Suprapubic skin (tissue), 4 donors: Measurements from ENCODE around the gene FLVCR2. TPM values are rescaled to one million over a fixed set of nuclear protein-coding genes. Genes with fewer than 3 reads are reported as not detected.

Source experiments
- DNase-seq, 2 donors: peaks; one replicate each; pipeline ENCODE4 v3.0.0-alpha.2; 2019; ENCODE audit warnings: low spot score in 2 of 2
- H3K27ac ChIP-seq: fragments of 200-600 bp; sonication (generic); one replicate; pipeline ENCODE4 v1.5.1; 2019
- H3K27me3 ChIP-seq: fragments of 200-600 bp; sonication (generic); one replicate; pipeline ENCODE4 v1.5.1; 2019
- H3K36me3 ChIP-seq: fragments of 200-600 bp; sonication (generic); one replicate; pipeline ENCODE4 v1.5.1; 2019
- H3K4me1 ChIP-seq: fragments of 200-600 bp; sonication (generic); one replicate; pipeline ENCODE4 v1.5.1; 2019
- H3K4me3 ChIP-seq: fragments of 200-600 bp; sonication (generic); one replicate; pipeline ENCODE4 v1.5.1; 2019; ENCODE audit warnings: mild to moderate bottlenecking
- H3K9me3 ChIP-seq: fragments of 200-600 bp; sonication (generic); one replicate; pipeline ENCODE4 v1.5.1; 2019
- EP300 ChIP-seq: sonication (generic); formaldehyde crosslinking; IDR thresholded peaks from one replicate; pipeline ENCODE4 v1.6.1; 2017; ENCODE audit warnings: antibody characterized with exemption
- POLR2A ChIP-seq, 2 donors: fragments of 450-650 bp; IDR thresholded peaks; one replicate each; pipeline ENCODE4 v1.6.1; 2017; ENCODE audit warnings: antibody characterized with exemption in 2 of 2, mild to moderate bottlenecking in 2 of 2, moderate library complexity in 2 of 2
- POLR2AphosphoS5 ChIP-seq, 3 donors: sonication (generic); formaldehyde crosslinking; IDR thresholded peaks; one replicate each; pipeline ENCODE4 v1.6.1; 2017; ENCODE audit warnings: antibody characterized with exemption in 3 of 3
- WGBS: methylation state at CpG from one replicate; pipeline ENCODE4 v1.1.5; 2018; 5-methylcytosine and 5-hydroxymethylcytosine counted together
- total RNA-seq, 4 donors: library from RNA; depleted of rRNA; stranded (reverse); fragments of >200 nt; gene quantifications; one replicate each; pipeline ENCODE4 v1.1.0, GENCODE V29; 2016
- TF ChIP-seq, protein P1 (sequence below), 2 donors: fragments of 200-600 bp in 1 of 2; fragments of 450-650 bp in 1 of 2; sonication (generic) in 1 of 2; IDR thresholded peaks; one replicate each; pipeline ENCODE4 v1.5.1; 2016 to 2019; ENCODE audit warnings: antibody characterized with exemption in 2 of 2, mild to moderate bottlenecking in 1 of 2, moderate library complexity in 1 of 2

Gene FLVCR2
- total RNA-seq, 4 donors from 2014 or later, result 9.0 to 23.4 (median 17.4) TPM

GRCh38 chr14:75609606-75610475 is 31.4 kb downstream of the FLVCR2 start:
- H3K4me1 ChIP-seq, result peaks cover 16% of the 10 kb centered on the region
- no peaks in the 10 kb centered on the region for H3K9me3 ChIP-seq
- H3K4me3 ChIP-seq, result no peak overlapping the region
- TF ChIP-seq, protein P1, sequence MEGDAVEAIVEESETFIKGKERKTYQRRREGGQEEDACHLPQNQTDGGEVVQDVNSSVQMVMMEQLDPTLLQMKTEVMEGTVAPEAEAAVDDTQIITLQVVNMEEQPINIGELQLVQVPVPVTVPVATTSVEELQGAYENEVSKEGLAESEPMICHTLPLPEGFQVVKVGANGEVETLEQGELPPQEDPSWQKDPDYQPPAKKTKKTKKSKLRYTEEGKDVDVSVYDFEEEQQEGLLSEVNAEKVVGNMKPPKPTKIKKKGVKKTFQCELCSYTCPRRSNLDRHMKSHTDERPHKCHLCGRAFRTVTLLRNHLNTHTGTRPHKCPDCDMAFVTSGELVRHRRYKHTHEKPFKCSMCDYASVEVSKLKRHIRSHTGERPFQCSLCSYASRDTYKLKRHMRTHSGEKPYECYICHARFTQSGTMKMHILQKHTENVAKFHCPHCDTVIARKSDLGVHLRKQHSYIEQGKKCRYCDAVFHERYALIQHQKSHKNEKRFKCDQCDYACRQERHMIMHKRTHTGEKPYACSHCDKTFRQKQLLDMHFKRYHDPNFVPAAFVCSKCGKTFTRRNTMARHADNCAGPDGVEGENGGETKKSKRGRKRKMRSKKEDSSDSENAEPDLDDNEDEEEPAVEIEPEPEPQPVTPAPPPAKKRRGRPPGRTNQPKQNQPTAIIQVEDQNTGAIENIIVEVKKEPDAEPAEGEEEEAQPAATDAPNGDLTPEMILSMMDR (IDR thresholded peaks at IDR 0.05), result no peak
- TF ChIP-seq EP300 (no peak), POLR2A (IDR thresholded peaks at IDR 0.05) (no peak), POLR2AphosphoS5 (IDR thresholded peaks at IDR 0.05) (no peak)
- H3K27me3 ChIP-seq, result no peaks in the 10 kb centered on the region
- no peak for DNase-seq
- H3K27ac ChIP-seq, result peak overlapping the region; percentile 65
- 72% methylated on average over 9 of the region's 9 CpGs for WGBS
- no peaks in the 10 kb centered on the region for H3K36me3 ChIP-seq

GRCh38 chr14:75610834-75611233 is 32.4 kb downstream of the FLVCR2 start:
- Histone ChIP-seq H3K4me1 (peaks cover 16% of the 10 kb centered on the region), H3K36me3 (no peaks in the 10 kb centered on the region), H3K27me3 (no peaks in the 10 kb centered on the region), H3K9me3 (no peaks in the 10 kb centered on the region), H3K27ac (peak overlapping the region; percentile 65), H3K4me3 (no peak overlapping the region)
- TF ChIP-seq, protein P1 (IDR thresholded peaks at IDR 0.05), result no peak
- TF ChIP-seq EP300 (no peak), POLR2A (IDR thresholded peaks at IDR 0.05) (no peak), POLR2AphosphoS5 (IDR thresholded peaks at IDR 0.05) (no peak)
- DNase-seq, result no peak
- 84% methylated on average over 4 of the region's 4 CpGs for WGBS

GRCh38 chr14:75612157-75612556 is 33.7 kb downstream of the FLVCR2 start:
- Histone ChIP-seq H3K36me3 (no peaks in the 10 kb centered on the region), H3K9me3 (no peaks in the 10 kb centered on the region), H3K27ac (no peak overlapping the region), H3K4me1 (peaks cover 21% of the 10 kb centered on the region), H3K27me3 (no peaks in the 10 kb centered on the region), H3K4me3 (no peak overlapping the region)
- DNase-seq, result no peak
- whole genome bisulfite sequencing, result 84% methylated on average over 4 of the region's 4 CpGs
- TF ChIP-seq POLR2AphosphoS5 (IDR thresholded peaks at IDR 0.05), result no peak
- no peak for TF ChIP-seq POLR2A (IDR thresholded peaks at IDR 0.05)
- no peak for TF ChIP-seq EP300
- TF ChIP-seq, protein P1 (IDR thresholded peaks at IDR 0.05), result no peak

GRCh38 chr14:75614179-75614578 is 35.8 kb downstream of the FLVCR2 start:
- no peaks in the 10 kb centered on the region for H3K9me3 ChIP-seq
- H3K36me3 ChIP-seq, result no peaks in the 10 kb centered on the region
- DNase-seq, result no peak
- no peak overlapping the region for H3K27ac ChIP-seq
- no peaks in the 10 kb centered on the region for H3K27me3 ChIP-seq
- H3K4me3 ChIP-seq, result no peak overlapping the region
- H3K4me1 ChIP-seq, result peaks cover 21% of the 10 kb centered on the region
- TF ChIP-seq, protein P1 (IDR thresholded peaks at IDR 0.05), result no peak
- no peak for TF ChIP-seq EP300
- no peak for TF ChIP-seq POLR2AphosphoS5 (IDR thresholded peaks at IDR 0.05)
- TF ChIP-seq POLR2A (IDR thresholded peaks at IDR 0.05), result no peak
- WGBS, result 68% methylated on average over 4 of the region's 4 CpGs

- no peak overlapping the region for H3K4me3 ChIP-seq
- no peaks in the 10 kb centered on the region for H3K9me3 ChIP-seq
- H3K4me1 ChIP-seq, result peaks cover 16% of the 10 kb centered on the region
- 86% methylated on average over 4 of the region's 4 CpGs for WGBS
- peak in 1 of 2 donors; percentile 53 for DNase-seq
- H3K27me3 ChIP-seq, result no peaks in the 10 kb centered on the region
- no peaks in the 10 kb centered on the region for H3K36me3 ChIP-seq
- TF ChIP-seq EP300 (no peak), POLR2AphosphoS5 (IDR thresholded peaks at IDR 0.05) (no peak), POLR2A (IDR thresholded peaks at IDR 0.05) (no peak)
- TF ChIP-seq, protein P1 (IDR thresholded peaks at IDR 0.05), result no peak
- H3K27ac ChIP-seq, result no peak overlapping the region
Observed at GRCh38 chr14:75615200-75615599, 36.8 kb downstream of the FLVCR2 start.
